C4-2B (cell line): ENCODE data around the gene PARVB.

ENCODE experiments used
- ZFX ChIP-seq: fragments of 450-650 bp; IDR thresholded peaks from 2 replicates; pipeline ENCODE4 v1.6.1; 2017
- TF ChIP-seq, protein P1 (sequence below): fragments of 450-650 bp; conservative IDR thresholded peaks from 2 replicates; pipeline ENCODE4 v1.5.1; 2017; ENCODE audit warnings: mild to moderate bottlenecking

DNA sequence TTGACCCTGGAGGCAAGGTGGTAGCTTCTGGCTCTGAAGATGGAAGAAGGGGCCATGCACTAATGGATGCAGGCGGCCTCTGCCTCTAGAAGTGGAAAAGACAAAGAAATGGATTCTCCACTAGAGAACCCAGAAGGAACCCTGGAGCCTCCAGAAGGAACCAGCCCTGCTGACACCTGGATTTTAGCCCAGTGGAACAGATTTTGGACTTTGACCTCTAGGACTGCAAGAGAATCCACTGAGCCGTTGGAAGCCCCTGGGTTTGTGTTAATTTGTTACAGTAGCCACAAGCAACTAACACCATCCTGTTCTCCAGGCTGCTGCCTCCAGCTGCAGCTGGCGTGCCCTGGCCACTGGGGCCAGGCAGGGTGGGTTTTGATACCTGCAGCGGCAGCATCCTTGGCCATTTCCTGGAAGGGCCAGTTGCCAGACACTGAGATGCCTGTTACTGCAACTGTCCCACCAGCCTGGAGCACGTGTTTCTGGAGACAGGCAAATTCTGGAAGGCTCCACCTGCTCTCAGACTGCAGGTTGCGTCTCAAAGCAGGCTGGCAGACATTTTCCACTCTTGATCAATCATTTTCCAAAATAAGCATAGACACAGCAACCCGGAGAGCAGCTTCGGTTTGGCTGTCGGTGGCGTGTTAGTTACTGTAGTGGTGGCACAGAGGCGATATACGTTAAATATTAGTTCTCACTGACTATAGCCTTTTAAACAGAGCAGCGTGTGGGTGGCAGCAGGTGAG lies 79.8 kb downstream of the PARVB start:
- TF ChIP-seq, protein P1, sequence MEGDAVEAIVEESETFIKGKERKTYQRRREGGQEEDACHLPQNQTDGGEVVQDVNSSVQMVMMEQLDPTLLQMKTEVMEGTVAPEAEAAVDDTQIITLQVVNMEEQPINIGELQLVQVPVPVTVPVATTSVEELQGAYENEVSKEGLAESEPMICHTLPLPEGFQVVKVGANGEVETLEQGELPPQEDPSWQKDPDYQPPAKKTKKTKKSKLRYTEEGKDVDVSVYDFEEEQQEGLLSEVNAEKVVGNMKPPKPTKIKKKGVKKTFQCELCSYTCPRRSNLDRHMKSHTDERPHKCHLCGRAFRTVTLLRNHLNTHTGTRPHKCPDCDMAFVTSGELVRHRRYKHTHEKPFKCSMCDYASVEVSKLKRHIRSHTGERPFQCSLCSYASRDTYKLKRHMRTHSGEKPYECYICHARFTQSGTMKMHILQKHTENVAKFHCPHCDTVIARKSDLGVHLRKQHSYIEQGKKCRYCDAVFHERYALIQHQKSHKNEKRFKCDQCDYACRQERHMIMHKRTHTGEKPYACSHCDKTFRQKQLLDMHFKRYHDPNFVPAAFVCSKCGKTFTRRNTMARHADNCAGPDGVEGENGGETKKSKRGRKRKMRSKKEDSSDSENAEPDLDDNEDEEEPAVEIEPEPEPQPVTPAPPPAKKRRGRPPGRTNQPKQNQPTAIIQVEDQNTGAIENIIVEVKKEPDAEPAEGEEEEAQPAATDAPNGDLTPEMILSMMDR: no peak
- TF ChIP-seq ZFX: no peak
